Left forelimb (tissue), 1 donor: ENCODE data around the gene MAN1A1.
"Not testable (repeated sequence)": the region's sequence is repeated elsewhere in the genome, so short reads cannot be mapped to it uniquely, and the experiment has no call there.

ENCODE experiments used
- DNase-seq: peaks from one replicate; pipeline ENCODE4 v3.0.0-alpha.2; 2018; ENCODE audit warnings: low spot score

MAN1A1 gene

DNA sequence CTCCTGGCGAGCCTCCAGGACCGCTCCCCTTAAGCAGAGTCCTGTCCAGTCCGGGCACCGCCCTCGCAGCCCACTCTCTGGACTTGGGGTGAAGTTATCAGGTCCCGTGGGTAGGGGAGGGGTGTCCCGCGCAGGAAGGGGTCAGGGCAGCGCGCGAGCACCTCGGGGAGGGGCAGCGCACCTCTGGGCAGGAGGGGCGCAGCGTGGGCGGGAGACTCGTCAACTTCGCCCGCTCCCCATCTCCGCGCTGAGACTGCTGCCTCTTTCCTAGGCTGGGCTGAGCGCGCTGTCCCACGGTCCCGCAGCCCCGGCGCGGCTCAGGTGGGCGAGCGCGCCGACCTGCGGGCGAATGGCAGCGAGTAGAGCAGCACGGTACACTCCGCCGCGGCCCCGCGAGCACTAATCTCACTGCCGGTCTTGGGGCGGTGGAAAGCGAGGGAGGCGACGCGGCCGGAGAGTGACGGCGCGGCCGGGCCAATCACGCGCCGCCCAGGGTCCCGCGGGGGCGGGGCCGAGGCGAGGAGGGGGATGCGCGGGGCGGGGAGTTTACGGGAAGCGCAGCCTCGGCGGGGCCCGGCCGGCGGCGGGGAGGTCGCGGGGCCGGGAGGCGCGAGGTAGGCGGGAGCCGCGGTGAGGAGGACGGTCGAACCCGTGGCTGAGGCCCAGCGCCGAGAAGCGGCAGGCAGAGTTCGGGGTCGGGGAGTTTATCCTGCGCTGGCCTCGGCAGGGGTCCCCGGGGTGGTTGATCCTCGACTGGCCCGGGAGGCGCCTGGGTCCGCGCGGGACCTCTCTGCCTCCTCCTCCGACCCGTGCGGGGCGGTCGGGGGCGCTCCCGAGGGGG, at the start of gene MAN1A1:
MAN1A1 (minus strand) TSS at position 401 of the 841 bp plus-strand sequence. CDS start 696 bp downstream, outside the sequence.
- DNase-seq = peak; percentile 95

DNA sequence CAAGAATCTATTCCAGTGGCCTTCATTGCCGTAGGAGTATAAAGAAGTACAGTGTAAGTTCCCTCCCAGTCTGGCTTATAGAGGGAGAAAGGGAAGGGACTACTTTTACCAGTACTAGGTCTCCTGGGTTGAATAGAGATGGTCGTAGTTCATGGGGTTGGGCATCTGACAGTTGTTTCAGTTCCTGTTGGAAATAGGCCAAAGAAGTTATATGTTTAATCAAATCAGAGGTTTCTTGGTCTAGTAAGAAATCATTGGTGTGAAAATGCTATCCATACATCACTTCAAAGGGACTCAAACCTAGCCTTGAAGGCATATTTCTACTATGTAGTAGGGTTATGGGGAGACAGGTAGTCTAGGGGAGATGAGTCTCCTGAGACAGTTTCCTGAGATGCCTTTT, 45.6 kb upstream of the MAN1A1 start:
- DNase-seq = no peak

DNA sequence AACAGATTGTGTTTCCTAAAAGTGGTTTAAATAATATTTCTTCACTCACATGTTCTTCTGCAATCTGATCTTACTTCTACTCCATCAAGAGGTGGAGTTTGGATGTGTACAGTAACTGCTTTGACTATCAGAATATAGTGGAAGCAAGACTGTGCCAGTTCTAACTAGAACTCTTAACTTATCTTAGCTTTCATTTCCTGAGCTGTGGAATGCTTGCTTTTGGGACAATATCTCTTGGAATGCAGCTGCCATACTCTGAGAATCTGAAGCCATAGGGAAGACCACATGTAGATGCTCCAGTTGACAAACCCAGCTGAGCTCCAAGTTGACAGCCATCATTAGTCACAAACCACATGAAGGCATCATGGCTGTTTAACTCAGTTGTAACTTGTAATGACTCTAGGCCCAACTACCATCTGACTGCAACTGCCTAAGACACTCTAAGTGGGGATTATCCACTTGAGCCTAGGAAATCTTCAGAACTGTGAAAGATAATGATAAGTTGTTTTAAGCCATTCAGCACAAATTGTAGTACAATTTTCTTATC, 40.8 kb upstream of the MAN1A1 start:
- DNase-seq = no peak

DNA sequence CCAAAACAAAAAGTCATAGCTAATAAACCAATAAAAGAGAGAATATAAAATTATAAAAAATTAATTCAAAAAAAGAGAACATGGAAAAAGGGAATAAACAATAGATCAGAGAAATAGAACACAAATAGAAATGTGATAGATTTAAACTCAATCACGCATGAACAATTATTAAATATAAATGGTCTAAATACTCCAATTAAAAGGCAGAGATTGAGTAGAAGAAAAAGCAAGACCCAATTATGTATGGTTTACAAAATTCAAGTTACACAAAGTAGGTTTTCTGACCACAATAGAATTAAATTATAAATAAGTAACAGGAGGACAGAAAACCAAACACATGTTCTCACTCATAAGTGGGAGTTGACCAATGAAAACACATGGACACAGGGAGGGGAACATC, 36.4 kb upstream of the MAN1A1 start:
- DNase-seq = no peak

DNA sequence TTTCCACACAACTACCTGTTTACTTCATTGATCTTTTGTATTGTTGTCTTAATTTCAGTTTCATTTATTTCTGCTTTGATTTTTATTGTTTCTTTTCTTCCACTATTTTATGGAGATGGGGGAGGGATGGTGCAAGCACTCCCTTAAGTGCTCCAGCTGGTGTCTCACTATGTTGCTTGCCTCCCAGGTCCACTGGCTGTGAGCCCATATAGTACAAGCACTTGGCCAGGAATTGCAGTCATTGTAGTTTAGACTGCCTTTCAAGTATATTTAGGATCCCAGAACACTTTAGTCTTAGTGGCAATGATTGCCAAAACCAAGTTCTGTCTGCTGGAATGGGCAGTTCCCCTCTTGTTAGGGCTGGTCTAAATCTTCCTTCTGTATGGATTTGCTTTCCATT, 34.9 kb upstream of the MAN1A1 start:
- DNase-seq = no peak

DNA sequence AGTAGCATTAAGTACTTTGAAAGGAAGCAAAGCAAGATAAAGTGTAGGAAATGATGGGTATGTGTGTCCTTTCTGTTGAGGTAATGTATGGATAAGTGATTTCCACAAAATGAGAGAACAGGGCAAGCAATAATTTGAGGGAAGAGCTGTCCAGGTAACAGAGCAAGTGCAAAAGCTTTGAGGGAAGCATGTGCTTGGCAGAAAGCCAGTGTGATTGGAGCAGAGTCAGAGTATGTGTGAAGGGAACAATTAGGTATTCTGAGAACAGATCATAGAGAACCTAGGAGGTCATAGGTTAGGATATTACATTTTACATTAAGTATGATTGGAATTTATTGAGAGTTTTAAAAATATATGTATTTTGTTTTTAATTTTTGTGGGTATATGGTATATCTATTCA, 30.2 kb upstream of the MAN1A1 start:
- DNase-seq = no peak

DNA sequence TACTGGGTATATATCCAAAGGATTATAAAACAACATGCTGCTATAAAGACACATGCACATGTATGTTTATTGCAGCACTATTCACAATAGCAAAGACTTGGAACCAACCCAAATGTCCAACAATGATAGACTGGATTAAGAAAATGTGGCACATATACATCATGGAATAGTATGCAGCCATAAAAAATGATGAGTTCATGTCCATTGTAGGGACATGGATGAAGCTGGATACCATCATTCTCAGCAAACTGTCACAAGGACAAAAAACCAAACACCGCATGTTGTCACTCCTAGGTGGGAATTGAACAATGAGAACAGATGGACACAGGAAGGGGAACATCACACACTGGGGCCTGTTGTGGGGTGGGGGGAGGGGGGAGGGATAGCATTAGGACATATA, 27.5 kb upstream of the MAN1A1 start:
- not testable (repeated sequence) for DNase-seq

DNA sequence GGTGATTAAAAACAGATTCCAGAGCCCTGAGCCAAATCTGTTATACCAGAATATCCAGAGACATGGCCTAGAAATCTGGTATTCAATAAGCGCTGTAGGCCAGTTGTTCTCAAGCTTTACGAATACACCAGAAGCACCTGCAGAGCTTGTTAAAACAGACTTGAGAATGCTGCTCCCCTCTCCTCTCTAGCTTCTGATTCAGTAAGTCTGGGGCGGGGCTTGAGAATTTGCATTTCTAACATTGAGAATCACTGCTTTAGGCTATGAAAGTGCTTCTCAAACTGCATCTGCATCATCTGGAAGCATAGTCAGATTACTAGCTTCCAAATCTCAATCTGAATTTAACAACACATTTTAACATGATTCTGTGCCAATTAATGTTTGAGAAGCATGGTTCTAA, 20.5 kb upstream of the MAN1A1 start:
- DNase-seq = no peak

DNA sequence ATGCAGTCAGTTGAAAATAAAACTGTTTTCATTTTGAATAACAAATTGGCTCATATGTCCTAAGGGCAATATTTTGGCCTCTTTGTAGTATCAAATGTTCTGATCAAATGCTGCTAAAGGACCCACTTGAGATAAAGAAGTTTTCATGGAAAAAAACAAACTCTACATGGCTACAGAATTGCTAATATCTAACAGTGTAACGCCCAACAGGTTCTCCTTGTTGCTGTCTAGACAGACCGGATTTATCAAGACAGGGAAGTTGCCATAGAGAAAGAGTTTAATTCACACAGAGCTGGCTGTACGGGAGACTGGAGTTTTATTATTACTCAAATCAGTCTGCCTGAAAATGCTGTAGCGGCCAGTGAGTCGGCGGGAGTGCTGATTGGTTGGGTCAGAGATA, 19.4 kb upstream of the MAN1A1 start:
- no peak for DNase-seq

DNA sequence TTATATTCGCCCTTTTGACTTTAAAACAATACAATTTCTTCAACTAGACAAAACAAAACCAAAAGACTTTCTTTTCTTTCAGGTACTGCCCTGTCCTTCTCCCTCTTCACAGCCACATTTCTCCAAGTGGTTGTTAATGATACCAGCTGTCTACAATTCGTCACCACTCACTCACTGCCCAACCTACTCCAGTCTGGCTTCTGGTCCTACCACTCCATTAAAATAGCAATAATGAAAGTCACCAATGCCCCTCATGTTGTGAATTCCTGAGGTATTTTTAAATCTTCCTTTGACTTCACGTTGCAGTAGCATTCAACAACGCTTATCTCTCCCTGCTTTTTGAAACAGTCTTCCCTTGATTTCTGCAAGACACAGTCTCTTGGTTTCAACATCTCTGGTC, 11.6 kb upstream of the MAN1A1 start:
- no peak for DNase-seq

DNA sequence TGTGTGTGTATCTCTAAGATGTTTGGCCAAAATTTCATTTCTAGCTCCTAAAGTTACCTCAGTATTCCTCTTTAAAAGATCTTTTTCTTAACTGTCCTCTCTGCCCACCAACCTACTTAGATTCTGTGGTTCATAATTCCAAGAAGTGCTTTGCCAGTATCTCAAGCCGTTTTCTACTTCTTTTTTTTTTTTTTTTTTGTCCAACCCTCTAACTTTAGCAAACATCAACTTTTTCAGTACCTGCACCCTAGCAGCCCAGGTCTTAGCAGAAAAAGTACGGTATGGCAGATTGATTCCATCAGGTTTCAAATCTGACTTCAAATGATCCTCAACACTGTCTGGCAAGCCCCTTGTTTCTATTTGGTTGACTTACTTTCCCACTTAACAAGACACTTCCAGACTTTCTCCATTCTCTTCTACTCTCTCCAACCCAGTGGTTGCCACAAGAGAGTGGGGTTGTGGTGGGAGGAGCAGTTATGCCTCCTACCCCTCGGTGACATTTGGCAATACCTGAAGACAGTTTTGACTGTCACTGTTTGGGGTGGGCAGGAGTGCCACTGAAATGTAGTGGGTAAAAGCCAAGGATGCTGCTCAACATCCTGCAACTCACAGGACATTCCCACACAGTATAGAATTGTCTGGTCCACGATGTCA, 10.8 kb upstream of the MAN1A1 start:
- DNase-seq = no peak

DNA sequence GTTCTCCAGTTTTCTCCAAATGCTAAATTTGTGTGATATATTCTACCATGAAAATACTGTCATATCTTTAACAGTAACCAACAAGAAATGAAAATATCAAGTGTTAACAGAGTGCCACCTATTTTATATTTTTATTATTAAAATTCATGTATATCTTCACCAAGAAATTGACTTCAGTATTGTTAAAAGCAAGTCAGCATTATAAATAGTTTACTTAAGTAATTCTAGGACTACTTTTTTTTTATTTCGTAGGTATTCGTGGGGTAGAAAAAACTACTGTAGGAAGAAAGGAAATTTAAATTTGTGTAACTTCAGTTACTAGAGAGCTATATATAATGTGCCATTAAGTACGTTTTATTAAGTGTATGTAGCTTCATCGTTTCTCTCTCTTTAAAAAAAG, 6.3 kb upstream of the MAN1A1 start:
- no peak for DNase-seq

DNA sequence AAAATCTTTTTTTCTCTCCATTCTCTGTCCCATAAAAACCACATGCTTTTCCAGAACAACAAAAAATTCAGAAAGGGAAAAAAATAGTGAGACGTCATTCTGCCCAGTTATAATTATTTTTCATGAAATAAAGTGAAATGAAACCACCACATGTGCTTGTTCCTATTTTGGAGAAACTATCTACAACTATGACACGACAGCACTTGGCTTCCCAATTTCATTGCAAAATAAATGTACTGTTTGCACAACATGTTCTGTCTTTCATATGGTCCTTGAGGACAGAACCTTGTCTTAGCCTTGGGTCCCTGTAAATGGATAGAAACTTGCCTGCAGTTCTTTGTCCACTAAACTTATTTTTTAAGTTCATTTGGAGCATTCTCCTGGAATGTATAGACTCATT, 5.6 kb upstream of the MAN1A1 start:
- no peak for DNase-seq

DNA sequence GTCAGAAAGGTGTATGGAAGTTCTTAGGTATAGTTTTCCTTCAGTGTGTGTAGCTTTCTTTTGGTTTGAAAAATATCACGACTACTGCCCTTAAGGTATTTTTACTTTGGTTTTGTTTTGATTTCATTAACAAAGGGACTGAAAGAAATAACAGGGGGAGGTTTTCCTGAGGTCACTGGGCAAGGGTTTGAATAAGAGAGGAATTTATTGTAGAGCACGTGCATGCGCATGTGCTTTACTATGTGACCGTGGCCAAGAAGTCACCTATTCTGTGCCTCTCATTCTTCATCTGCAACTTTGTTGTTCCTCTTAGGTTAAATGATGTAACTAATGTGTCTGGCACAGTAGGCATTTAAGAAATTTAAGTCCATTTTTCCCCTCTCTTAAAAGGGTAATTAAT, 4.1 kb upstream of the MAN1A1 start:
- no peak for DNase-seq

DNA sequence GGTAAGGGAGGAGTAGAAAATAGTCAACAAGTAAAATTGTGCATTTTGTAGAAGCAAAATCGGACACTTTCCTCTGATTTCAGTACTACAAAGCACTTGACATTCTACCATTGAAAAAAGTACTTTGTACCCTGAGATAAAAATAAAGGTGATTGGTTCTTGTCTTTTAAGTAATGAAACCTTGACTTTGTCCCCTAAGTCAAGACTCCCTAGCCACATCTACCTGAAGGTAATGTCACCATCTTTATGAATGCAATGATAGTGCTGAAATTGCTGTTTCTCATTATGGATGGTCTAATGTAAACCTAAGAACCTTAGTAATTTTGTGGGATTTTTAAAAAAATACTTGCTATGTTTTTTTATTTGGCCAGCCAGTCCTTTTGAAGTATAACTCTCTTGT, 2.4 kb upstream of the MAN1A1 start:
- no peak for DNase-seq

DNA sequence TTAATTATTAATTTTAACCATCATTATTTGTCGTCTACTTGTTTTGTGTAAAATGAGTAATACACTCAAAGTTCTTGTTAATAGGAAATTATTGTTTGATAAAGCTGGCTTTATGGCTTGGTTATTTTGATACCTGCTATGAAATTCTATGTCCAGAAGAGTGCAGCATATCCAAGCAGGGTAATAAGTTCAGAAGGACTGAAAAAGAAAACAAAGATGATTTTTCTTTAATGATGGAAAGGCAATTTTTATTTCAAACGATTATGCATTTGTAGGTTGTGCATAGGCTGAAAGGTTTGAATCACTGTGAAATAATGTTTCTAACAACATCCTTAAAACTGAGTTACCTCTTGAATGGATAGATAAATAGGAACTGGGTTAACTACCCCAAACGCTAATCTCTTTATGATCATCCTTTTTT, 1.4 kb upstream of the MAN1A1 start:
- DNase-seq = no peak

DNA sequence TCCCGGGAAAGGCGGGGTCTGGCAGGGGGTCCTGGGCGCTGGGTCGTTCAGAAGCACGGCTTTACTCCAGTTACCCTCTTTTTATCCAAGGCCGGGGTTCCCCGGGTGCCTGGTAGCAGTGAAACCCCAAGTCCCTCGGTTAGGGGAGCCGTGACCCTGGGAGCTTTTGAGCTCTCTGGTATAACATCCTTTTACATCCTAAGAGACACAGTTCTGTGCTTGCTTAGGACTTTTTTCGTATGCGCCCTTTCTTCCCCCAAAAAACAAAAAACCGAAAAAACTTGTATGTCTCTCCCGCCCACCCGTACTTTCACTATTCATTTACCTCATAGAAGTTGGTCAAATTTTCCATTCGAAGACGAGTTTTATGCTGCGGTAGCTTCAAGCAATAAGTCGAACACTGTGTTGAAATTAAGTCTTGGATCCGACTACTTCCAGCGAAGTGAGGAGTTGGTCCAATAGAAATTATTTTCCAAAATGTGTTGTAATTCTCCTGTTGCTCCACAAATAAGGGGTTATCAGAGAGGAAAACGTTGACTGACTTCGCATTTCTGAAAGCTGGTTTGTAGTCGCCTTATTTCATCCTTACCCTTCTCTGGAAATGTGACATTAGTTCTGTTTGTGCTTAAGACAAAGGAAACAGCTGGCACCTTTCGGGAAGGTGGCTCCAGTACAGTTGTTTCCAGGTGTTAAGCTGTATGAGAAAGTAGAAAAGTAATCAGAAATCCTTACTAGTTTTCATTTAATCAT, 816 bp upstream of the MAN1A1 start:
- no peak for DNase-seq

DNA sequence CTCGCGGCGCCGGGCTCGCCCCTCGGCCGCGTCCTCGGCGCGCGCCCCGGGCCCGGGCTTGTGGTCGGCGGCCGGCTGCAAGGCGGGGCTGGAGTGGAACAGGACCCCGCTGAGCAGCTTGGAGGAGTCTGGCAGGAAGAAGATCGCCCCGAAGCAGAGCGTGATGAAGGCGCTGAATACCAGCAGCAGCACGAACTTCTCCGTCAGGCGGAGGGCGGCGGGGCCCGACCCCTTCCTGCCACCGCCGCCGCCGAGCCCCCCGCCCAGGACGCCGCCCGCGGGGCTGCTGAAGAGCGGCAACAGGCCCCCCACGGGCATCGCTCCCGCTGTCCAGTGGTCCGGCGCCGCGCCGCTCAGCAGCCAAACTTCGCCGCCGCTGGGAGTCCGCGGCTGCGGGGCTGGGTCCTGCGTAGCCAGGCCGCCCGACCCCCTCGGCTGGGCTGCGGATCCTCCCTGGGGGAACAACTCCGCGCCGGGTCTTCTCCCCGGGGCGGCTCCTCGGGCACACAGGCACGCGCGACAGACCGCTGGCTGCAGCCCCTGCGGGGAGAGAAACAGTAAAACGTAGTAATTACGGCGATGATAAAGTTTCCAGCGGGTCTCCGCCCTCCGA, 707 bp downstream of the MAN1A1 start:
- DNase-seq = peak; percentile 85

DNA sequence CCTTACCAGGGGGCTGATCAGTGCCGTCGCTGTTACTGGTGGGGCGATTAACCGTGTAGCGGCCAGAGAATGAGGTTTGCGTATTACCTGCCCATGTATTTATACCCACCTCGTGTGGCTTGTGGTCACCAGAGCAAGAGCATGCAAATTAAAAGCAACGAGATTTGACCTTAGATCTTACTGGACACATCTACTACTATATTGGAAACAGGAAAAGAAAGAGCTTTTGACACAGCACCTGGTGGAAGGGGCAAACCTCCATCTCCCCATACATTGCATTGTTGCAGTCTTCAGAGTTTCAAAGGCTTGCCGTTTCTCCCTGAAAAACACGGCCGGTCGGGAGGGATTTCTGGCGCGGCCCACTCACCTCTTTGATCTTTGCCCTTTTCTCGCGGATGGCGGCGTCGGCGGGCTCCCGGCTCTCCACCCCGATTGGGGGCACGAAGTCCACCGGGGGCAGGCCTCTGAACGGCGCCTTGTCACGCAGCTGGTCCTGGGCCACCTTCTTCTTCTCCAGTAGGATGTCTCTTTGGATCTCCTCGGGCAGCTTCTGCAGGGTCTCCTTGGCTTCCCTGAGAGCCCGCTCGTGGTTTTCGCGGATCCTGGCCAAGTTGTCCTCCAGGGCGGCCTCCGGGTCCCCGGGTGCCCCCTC, 1.3 kb downstream of the MAN1A1 start:
- DNase-seq = peak; percentile 67

DNA sequence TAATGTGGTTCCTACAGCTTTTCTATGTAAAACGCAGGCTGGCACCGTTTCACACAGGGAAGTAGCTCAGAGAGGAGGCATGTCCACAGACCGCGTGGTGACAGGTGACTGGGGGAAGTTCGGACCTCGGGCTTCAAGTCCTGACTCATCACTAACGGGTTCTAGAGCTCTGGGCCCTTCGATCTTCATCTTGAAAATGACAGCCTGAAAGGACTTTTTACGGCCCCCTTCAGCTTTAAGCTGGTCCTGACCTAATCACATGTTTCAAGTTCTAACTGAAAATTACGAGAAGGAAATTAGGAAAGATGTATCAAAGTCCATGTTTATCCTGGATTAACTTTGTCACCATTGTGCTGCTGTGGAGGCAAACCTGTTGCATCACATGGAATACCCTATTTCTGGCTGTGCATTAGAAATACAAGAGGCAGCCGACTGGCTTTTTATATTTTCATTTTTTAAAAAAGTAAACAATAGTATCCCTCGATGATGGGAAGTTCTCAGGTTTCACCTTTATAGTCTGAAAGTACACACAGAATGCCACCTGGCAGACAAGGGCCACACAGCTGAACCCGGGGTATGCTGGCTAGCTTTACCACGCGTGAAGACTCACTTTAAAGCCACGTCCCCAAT, 2.0 kb downstream of the MAN1A1 start:
- DNase-seq = no peak

DNA sequence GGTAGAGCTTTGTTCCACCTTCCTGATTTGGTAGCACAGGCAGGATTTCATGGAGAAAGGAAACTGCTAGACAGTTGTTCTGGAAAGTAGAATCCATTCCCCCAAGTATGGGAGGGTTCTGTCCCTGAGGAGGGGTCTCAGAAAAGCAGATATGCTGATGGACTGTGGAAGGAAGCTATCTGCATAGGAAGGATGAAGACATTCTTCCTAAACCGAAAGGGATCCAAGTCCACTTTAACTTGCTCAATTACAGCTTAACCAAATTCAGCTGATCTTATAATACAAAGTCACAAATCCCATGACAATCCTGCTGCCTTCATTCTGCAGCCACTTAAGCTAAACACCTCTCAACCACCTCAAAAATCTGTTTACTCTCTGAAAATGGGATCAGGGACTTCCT, 2.6 kb downstream of the MAN1A1 start:
- DNase-seq = no peak
